Pancreas (tissue), 10 donors: ENCODE results near the gene RAPGEF4. TPM values are rescaled to one million over a fixed set of nuclear protein-coding genes. Genes with fewer than 3 reads are reported as not detected.

Source experiments
- ATAC-seq, 4 donors: fragments of 200-7000 bp; cut with Tn5 transposase; one replicate each; pipeline versions ENCODE4 v1.8.0 to v1.9.1; 2020; ENCODE audit warnings: mild to moderate bottlenecking in 4 of 4, moderate library complexity in 4 of 4
- DNase-seq, 6 donors: peaks; one replicate each; pipeline ENCODE4 v3.0.0-alpha.2; 2020
- FAIRE-seq: peaks from 2 replicates; lab custom pipeline; 2012; peaks lifted over from hg19 to GRCh38; lab: Jason Lieb, UNC
- H3K27ac ChIP-seq, 4 donors: fragments of 200-600 bp; sonication (generic); 1 replicate in 3 of 4; 2 replicates in 1 of 4; pipeline versions ENCODE4 v1.5.0 to v1.8.0; 2020
- H3K27me3 ChIP-seq, 4 donors: fragments of 200-600 bp; one replicate each; pipeline ENCODE4 v1.8.0; 2021
- H3K36me3 ChIP-seq, 3 donors: fragments of 200-600 bp; sonication (generic) in 1 of 3; one replicate each; pipeline versions ENCODE4 v1.5.0 to v1.8.0; 2020 to 2021
- H3K4me1 ChIP-seq, 3 donors: fragments of 200-600 bp; one replicate each; pipeline ENCODE4 v1.8.0; 2021
- H3K4me3 ChIP-seq, 4 donors: fragments of 200-600 bp; sonication (generic) in 2 of 4; one replicate each; pipeline versions ENCODE4 v1.5.0 to v1.8.0; 2020 to 2021
- H3K9me3 ChIP-seq, 4 donors: fragments of 200-600 bp; one replicate each; pipeline ENCODE4 v1.8.0; 2021
- WGBS, 2 donors: extraction: QIAGEN DNeasy Blood & Tissue Kit; methylation state at CpG; one replicate each; pipeline ENCODE4 v1.1.7; 2013; 5-methylcytosine and 5-hydroxymethylcytosine counted together
- intact Hi-C, 3 donors: fragments of 100-400 bp; cut with DNase I; formaldehyde crosslinking; loops; one replicate each; pipeline versions ENCODE4 v1.11.1 to v1.14.2; 2022
- polyA plus RNA-seq, 2 donors: library from polyadenylated mRNA; stranded (reverse); fragments of 200-250 nt; gene quantifications; one replicate each; pipeline ENCODE4 v1.2.3, GENCODE V29; 2013
- total RNA-seq, 6 donors: library from RNA; stranded (reverse); fragmentation: NEBNext Ultra II Directional in 4 of 6; extraction: Animal tissue kit (Norgen Biotek cat#: 25700) in 4 of 6; gene quantifications; one replicate each; pipeline versions ENCODE4 v1.2.1 to v1.2.4, GENCODE V29; 2021 to 2023
- TF ChIP-seq, protein P1 (sequence below), 4 donors: fragments of 200-600 bp; sonication (generic) in 3 of 4; IDR thresholded peaks; one replicate each; pipeline versions ENCODE4 v1.5.0 to v1.8.0; 2021; ENCODE audit warnings: antibody characterized with exemption in 4 of 4
- donor health status: healthy with polysubstance abuse.
- donor health status: DM: no; HTN: no; CAD: no; lungs with moderate emphysema.
- donor health status: DM: no; HTN: no; CAD: no.
- donor health status: control.
- donor health status: control.
- donor health status: Bipolar disorder and iron deficiency.
- donor health status: DM: yes; HTN: yes; CAD: no.
- donor health status: DM: no; HTN: no; CAD: no.
- donor health status: DM: no; HTN: no; CAD: no.
- donor health status: DM: yes; HTN: yes; CAD: no.

Gene RAPGEF4
- total and polyA plus RNA-seq, 8 donors = 2.1 to 9.0 (median 5.1) TPM

GRCh38 chr2:172698041-172698863, 37.4 kb upstream of the RAPGEF4 start:
- no peaks in the 10 kb centered on the region for H3K27me3 ChIP-seq
- no peaks in the 10 kb centered on the region for H3K4me1 ChIP-seq
- TF ChIP-seq, protein P1, sequence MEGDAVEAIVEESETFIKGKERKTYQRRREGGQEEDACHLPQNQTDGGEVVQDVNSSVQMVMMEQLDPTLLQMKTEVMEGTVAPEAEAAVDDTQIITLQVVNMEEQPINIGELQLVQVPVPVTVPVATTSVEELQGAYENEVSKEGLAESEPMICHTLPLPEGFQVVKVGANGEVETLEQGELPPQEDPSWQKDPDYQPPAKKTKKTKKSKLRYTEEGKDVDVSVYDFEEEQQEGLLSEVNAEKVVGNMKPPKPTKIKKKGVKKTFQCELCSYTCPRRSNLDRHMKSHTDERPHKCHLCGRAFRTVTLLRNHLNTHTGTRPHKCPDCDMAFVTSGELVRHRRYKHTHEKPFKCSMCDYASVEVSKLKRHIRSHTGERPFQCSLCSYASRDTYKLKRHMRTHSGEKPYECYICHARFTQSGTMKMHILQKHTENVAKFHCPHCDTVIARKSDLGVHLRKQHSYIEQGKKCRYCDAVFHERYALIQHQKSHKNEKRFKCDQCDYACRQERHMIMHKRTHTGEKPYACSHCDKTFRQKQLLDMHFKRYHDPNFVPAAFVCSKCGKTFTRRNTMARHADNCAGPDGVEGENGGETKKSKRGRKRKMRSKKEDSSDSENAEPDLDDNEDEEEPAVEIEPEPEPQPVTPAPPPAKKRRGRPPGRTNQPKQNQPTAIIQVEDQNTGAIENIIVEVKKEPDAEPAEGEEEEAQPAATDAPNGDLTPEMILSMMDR (IDR thresholded peaks at IDR 0.05) = no peak
- no peaks in the 10 kb centered on the region for H3K36me3 ChIP-seq
- DNase-seq (no peak), ATAC-seq (peak in 2 of 4 donors; percentile 43 to 44), FAIRE-seq (no peak)
- WGBS, 2 donors = 56 to 58% methylated on average over 5 of the region's 5 CpGs
- H3K27ac ChIP-seq = no peak overlapping the region
- H3K4me3 ChIP-seq = no peak overlapping the region
- H3K9me3 ChIP-seq = no peaks in the 10 kb centered on the region
- intact Hi-C loops = no loop called here

DNA sequence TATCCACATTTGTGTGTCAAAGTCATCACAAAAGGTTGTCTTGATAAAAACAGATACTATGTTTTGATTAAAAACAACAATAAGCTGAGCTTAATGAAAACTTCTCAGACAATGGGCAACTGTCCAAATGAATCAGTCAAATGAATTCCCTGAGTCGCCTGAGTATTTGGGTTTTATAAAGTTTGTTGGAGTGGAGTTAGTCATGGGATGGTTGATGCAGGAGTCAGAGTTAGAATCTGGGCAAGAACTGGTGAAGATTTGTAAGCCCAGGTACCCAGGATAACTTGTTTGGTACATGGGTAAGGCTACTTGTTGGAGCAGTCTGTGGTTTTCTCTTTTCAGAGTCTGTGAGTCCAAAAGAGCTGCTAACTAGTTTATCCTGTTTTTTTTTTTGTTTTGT, 34.4 kb upstream of the RAPGEF4 start:
- DNase-seq = no peak
- Histone ChIP-seq H3K4me1 (no peaks in the 10 kb centered on the region), H3K4me3 (no peak overlapping the region), H3K27ac (no peak overlapping the region), H3K36me3 (no peaks in the 10 kb centered on the region), H3K27me3 (no peaks in the 10 kb centered on the region), H3K9me3 (no peaks in the 10 kb centered on the region)
- intact Hi-C loops = no loop called here
- ATAC-seq = no peak
- no peak for FAIRE-seq
- whole genome bisulfite sequencing, 2 donors = 33 to 65% methylated on average over 1 of the region's 1 CpG
- TF ChIP-seq, protein P1 (IDR thresholded peaks at IDR 0.05) = no peak

DNA sequence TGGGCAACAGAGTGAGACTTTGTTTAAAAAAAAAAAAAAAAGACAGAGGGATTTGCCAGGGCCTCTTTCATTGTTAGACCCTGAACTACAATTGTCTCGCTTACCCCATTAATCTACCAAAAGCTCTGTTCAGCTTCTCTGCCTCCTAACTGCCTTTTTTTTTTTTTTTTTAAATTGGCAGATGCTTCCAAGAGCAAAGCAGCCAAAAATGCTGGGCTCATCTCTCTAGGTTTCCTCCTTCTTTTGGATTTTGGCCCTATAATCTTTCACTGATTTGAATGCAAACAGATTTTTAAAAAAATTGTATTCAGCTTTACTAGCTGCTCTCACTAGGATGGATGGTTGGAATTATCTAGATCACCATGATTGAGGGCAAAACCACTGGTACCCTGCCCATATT, 33.2 kb upstream of the RAPGEF4 start:
- no peak for DNase-seq
- 85 to 91% methylated on average over 1 of the region's 1 CpG for WGBS, 2 donors
- Histone ChIP-seq H3K36me3 (no peaks in the 10 kb centered on the region), H3K27ac (no peak overlapping the region), H3K4me1 (no peaks in the 10 kb centered on the region), H3K27me3 (no peaks in the 10 kb centered on the region), H3K9me3 (no peaks in the 10 kb centered on the region), H3K4me3 (no peak overlapping the region)
- ATAC-seq = no peak
- intact Hi-C loops = no loop called here
- TF ChIP-seq, protein P1 (IDR thresholded peaks at IDR 0.05) = no peak
- FAIRE-seq = no peak

DNA sequence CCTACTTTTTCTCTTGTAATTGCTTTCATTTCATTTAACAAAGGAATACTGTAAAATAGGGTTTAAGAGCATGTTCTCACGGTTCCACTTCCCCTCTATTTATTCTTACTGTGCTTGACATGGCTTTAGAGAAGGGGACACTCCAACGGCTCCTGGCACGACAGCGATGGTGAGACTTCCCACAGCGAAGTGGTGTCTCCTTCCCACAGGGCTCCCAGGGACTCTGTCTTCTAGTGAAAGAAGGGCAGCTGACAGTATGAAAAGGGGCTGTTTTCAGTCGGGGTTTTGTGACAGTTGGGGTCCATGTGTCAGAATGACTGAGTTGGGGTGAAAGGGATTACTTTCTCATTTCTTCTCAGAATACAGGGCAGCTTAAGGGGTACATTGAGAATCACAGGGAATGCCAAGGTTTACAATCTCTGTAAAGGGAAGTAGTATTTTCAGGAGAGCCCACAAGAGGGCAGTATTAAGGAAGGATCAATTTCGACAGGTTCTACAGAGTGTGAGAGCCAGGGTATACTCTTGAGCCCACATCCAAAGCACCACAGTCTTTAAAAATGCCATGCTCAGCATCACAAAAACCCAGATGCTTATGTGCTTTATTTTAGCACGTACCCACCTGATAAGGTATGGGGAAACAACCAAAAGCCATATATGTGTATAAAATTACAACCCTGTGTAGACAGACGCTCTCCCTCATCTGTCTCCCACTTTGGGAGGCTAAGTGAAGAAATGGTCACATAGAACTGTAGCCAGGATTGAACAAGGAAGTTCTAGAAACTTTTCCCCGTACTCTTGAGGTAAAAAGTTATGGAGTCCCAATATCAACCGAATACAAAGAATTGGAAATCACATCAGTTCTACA, 31.3 kb upstream of the RAPGEF4 start:
- ATAC-seq (peak; percentile 46 to 83 (median 78)), FAIRE-seq (no peak), DNase-seq (no peak)
- intact Hi-C loops = no loop called here
- no peak overlapping the region for H3K4me3 ChIP-seq
- no peak overlapping the region for H3K27ac ChIP-seq
- TF ChIP-seq, protein P1 (IDR thresholded peaks at IDR 0.05) = peak; percentile 24 to 46 (median 44)
- 45 to 54% methylated on average over 11 of the region's 11 CpGs for WGBS, 2 donors
- no peaks in the 10 kb centered on the region for H3K36me3 ChIP-seq
- peaks cover 0 to 4% (median 0%) of the 10 kb centered on the region in 4 donors for H3K27me3 ChIP-seq
- H3K4me1 ChIP-seq = no peaks in the 10 kb centered on the region
- H3K9me3 ChIP-seq = no peaks in the 10 kb centered on the region
